ENCODE results near the gene AAGAB.
A peak's percentile ranks its signal among the peaks of the same experiment; 100 is the strongest.

AAGAB gene

GRCh38 chr15:67207555-67208207 lies 46.8 kb downstream of the AAGAB start:
- Mint-ChIP-seq H3K9me3 (no peaks in the 10 kb centered on the region), H3K27ac (no peak overlapping the region), H3K4me3 (no peak overlapping the region), H3K27me3 (no peaks in the 10 kb centered on the region), H3K4me1 (ENCODE audit: low read depth) (no peaks in the 10 kb centered on the region), H3K36me3 (ENCODE audit: low read depth) (peaks cover 68% of the 10 kb centered on the region)

- H3K36me3 Mint-ChIP-seq (ENCODE audit: low read depth), result peaks cover 75% of the 10 kb centered on the region
- H3K4me3 Mint-ChIP-seq, result no peak overlapping the region
- H3K27ac Mint-ChIP-seq, result no peak overlapping the region
- no peaks in the 10 kb centered on the region for H3K9me3 Mint-ChIP-seq
- peaks cover 6% of the 10 kb centered on the region for H3K4me1 Mint-ChIP-seq (ENCODE audit: low read depth)
- no peaks in the 10 kb centered on the region for H3K27me3 Mint-ChIP-seq
Observed at GRCh38 chr15:67202991-67203390, 51.5 kb downstream of the AAGAB start.

GRCh38 chr15:67202091-67202490 lies 52.4 kb downstream of the AAGAB start:
- Mint-ChIP-seq H3K36me3 (ENCODE audit: low read depth) (peaks cover 76% of the 10 kb centered on the region), H3K4me1 (ENCODE audit: low read depth) (peaks cover 6% of the 10 kb centered on the region), H3K9me3 (no peaks in the 10 kb centered on the region), H3K27ac (no peak overlapping the region), H3K4me3 (no peak overlapping the region), H3K27me3 (no peaks in the 10 kb centered on the region)

- Mint-ChIP-seq H3K4me1 (ENCODE audit: low read depth) (peaks cover 6% of the 10 kb centered on the region), H3K9me3 (no peaks in the 10 kb centered on the region), H3K36me3 (ENCODE audit: low read depth) (peaks cover 76% of the 10 kb centered on the region), H3K27me3 (no peaks in the 10 kb centered on the region), H3K27ac (no peak overlapping the region), H3K4me3 (no peak overlapping the region)
Observed at GRCh38 chr15:67201136-67201535, 53.3 kb downstream of the AAGAB start.

GRCh38 chr15:67199881-67200763 lies 54.3 kb downstream of the AAGAB start:
- Mint-ChIP-seq H3K9me3 (no peaks in the 10 kb centered on the region), H3K4me1 (ENCODE audit: low read depth) (peaks cover 6% of the 10 kb centered on the region), H3K27ac (no peak overlapping the region)

GRCh38 chr15:67199391-67199790 lies 55.1 kb downstream of the AAGAB start:
- Mint-ChIP-seq H3K27ac (no peak overlapping the region), H3K36me3 (ENCODE audit: low read depth) (peaks cover 66% of the 10 kb centered on the region), H3K27me3 (no peaks in the 10 kb centered on the region), H3K9me3 (no peaks in the 10 kb centered on the region), H3K4me1 (ENCODE audit: low read depth) (peaks cover 6% of the 10 kb centered on the region), H3K4me3 (no peak overlapping the region)

More at GRCh38 chr15:67199881-67200763, 54.3 kb downstream of the AAGAB start:
- no peak overlapping the region for H3K4me3 Mint-ChIP-seq
- H3K27me3 Mint-ChIP-seq, result no peaks in the 10 kb centered on the region
- peaks cover 71% of the 10 kb centered on the region for H3K36me3 Mint-ChIP-seq (ENCODE audit: low read depth)

- Mint-ChIP-seq H3K36me3 (ENCODE audit: low read depth) (peaks cover 66% of the 10 kb centered on the region), H3K27ac (peak overlapping the region; percentile 67), H3K27me3 (no peaks in the 10 kb centered on the region), H3K4me1 (ENCODE audit: low read depth) (peaks cover 6% of the 10 kb centered on the region), H3K9me3 (no peaks in the 10 kb centered on the region), H3K4me3 (no peak overlapping the region)
Observed at GRCh38 chr15:67198157-67198754, 56.2 kb downstream of the AAGAB start.

GRCh38 chr15:67197364-67197695 lies 57.1 kb downstream of the AAGAB start:
- H3K4me1 Mint-ChIP-seq (ENCODE audit: low read depth), result peaks cover 6% of the 10 kb centered on the region
- H3K27ac Mint-ChIP-seq, result peak overlapping the region; percentile 1
- peaks cover 61% of the 10 kb centered on the region for H3K36me3 Mint-ChIP-seq (ENCODE audit: low read depth)
- H3K9me3 Mint-ChIP-seq, result no peaks in the 10 kb centered on the region
- H3K27me3 Mint-ChIP-seq, result no peaks in the 10 kb centered on the region
- H3K4me3 Mint-ChIP-seq, result no peak overlapping the region

GRCh38 chr15:67196672-67197363 lies 57.6 kb downstream of the AAGAB start:
- H3K4me3 Mint-ChIP-seq, result no peak overlapping the region
- peaks cover 58% of the 10 kb centered on the region for H3K36me3 Mint-ChIP-seq (ENCODE audit: low read depth)
- H3K27ac Mint-ChIP-seq, result peak overlapping the region; percentile 1
- no peaks in the 10 kb centered on the region for H3K9me3 Mint-ChIP-seq
- no peaks in the 10 kb centered on the region for H3K27me3 Mint-ChIP-seq
- H3K4me1 Mint-ChIP-seq (ENCODE audit: low read depth), result peaks cover 6% of the 10 kb centered on the region

GRCh38 chr15:67196222-67196621 lies 58.2 kb downstream of the AAGAB start:
- no peaks in the 10 kb centered on the region for H3K9me3 Mint-ChIP-seq
- H3K27ac Mint-ChIP-seq, result peak overlapping the region; percentile 1
- H3K27me3 Mint-ChIP-seq, result no peaks in the 10 kb centered on the region
- H3K4me1 Mint-ChIP-seq (ENCODE audit: low read depth), result peaks cover 6% of the 10 kb centered on the region
- H3K36me3 Mint-ChIP-seq (ENCODE audit: low read depth), result peaks cover 52% of the 10 kb centered on the region
- no peak overlapping the region for H3K4me3 Mint-ChIP-seq

- H3K4me1 Mint-ChIP-seq (ENCODE audit: low read depth), result peaks cover 6% of the 10 kb centered on the region
- no peak overlapping the region for H3K27ac Mint-ChIP-seq
- H3K4me3 Mint-ChIP-seq, result no peak overlapping the region
- H3K36me3 Mint-ChIP-seq (ENCODE audit: low read depth), result peaks cover 51% of the 10 kb centered on the region
- H3K27me3 Mint-ChIP-seq, result no peaks in the 10 kb centered on the region
- no peaks in the 10 kb centered on the region for H3K9me3 Mint-ChIP-seq
Observed at GRCh38 chr15:67195305-67195704, 59.2 kb downstream of the AAGAB start.

GRCh38 chr15:67194171-67195114 lies 60.0 kb downstream of the AAGAB start:
- Mint-ChIP-seq H3K4me3 (no peak overlapping the region), H3K27me3 (no peaks in the 10 kb centered on the region), H3K9me3 (no peaks in the 10 kb centered on the region), H3K27ac (no peak overlapping the region), H3K4me1 (ENCODE audit: low read depth) (peaks cover 6% of the 10 kb centered on the region), H3K36me3 (ENCODE audit: low read depth) (peaks cover 46% of the 10 kb centered on the region)

- peaks cover 4% of the 10 kb centered on the region for H3K4me1 Mint-ChIP-seq (ENCODE audit: low read depth)
- H3K27me3 Mint-ChIP-seq, result no peaks in the 10 kb centered on the region
- no peaks in the 10 kb centered on the region for H3K9me3 Mint-ChIP-seq
- H3K4me3 Mint-ChIP-seq, result no peak overlapping the region
- H3K36me3 Mint-ChIP-seq (ENCODE audit: low read depth), result peaks cover 48% of the 10 kb centered on the region
- peak overlapping the region; percentile 32 for H3K27ac Mint-ChIP-seq
Observed at GRCh38 chr15:67193223-67193990, 61.1 kb downstream of the AAGAB start.

Measured in stimulated activated naive CD8-positive, alpha-beta T cell treated with anti-CD3 and anti-CD28 coated beads, Interleukin-15, Interleukin-2, amounts not matched to agents 100 ng/mL and 50 ng/mL, for 24 hours (primary cell).